Fibroblast of lung (primary cell): Measurements from ENCODE around the gene PSMA7. TPM values are rescaled to one million over a fixed set of nuclear protein-coding genes. Genes with fewer than 3 reads are reported as not detected.

Experiments
- DNase-seq, 2 donors: peaks; one replicate each; pipeline versions ENCODE4 v3.0.0 to v3.0.0-alpha.2; 2010; ENCODE audit warnings: low read depth in 2 of 2
- H2AFZ ChIP-seq: 2 replicates; pipeline ENCODE4 v1.5.1; 2012; ENCODE audit warnings: low read length, control low read depth, inconsistent platforms
- H3K27ac ChIP-seq: 2 replicates; pipeline ENCODE4 v1.5.1; 2011; ENCODE audit warnings: low read length, control low read depth; ENCODE audit not compliant: insufficient read depth
- H3K27me3 ChIP-seq: 2 replicates; pipeline ENCODE4 v1.5.1; 2011; ENCODE audit warnings: mild to moderate bottlenecking, low read length; ENCODE audit not compliant: control insufficient read depth, insufficient read depth
- H3K36me3 ChIP-seq: 2 replicates; pipeline ENCODE4 v1.5.1; 2011; ENCODE audit warnings: low read length; ENCODE audit not compliant: control insufficient read depth, insufficient read depth
- H3K4me1 ChIP-seq: 2 replicates; pipeline ENCODE4 v1.5.1; 2011; ENCODE audit warnings: low read length; ENCODE audit not compliant: control insufficient read depth, insufficient read depth; ENCODE audit errors: extremely low read depth
- H3K4me2 ChIP-seq: 2 replicates; pipeline ENCODE4 v1.5.1; 2011; ENCODE audit warnings: low read length, control low read depth; ENCODE audit not compliant: insufficient read depth; ENCODE audit errors: extremely low read depth
- H3K4me3 ChIP-seq, 4 experiments: fragments of 200-600 bp in 1 of 4; sonication (generic) in 1 of 4; replicated peaks in 1 of 4; 2 replicates each; pipeline ENCODE4 v1.5.1; 2011 to 2016; ENCODE audit warnings: low read length in 4 of 4, low read depth in 3 of 4, mild to moderate bottlenecking in 3 of 4, control low read depth in 2 of 4, inconsistent platforms in 1 of 4, mixed read lengths in 1 of 4; ENCODE audit not compliant: insufficient read depth in 1 of 4; ENCODE audit errors: control extremely low read depth in 1 of 4
- H3K79me2 ChIP-seq: 2 replicates; pipeline ENCODE4 v1.5.1; 2012; ENCODE audit warnings: mild to moderate bottlenecking, low read length, inconsistent platforms; ENCODE audit not compliant: control insufficient read depth, insufficient read depth
- H3K9ac ChIP-seq: 2 replicates; pipeline ENCODE4 v1.5.1; 2011; ENCODE audit warnings: mild to moderate bottlenecking, low read length, control low read depth; ENCODE audit not compliant: insufficient read depth
- H3K9me3 ChIP-seq: 2 replicates; pipeline ENCODE4 v1.5.1; 2012; ENCODE audit warnings: low read depth, low read length; ENCODE audit not compliant: control insufficient read depth, insufficient read depth
- H4K20me1 ChIP-seq: 2 replicates; pipeline ENCODE4 v1.5.1; 2011; ENCODE audit warnings: low read length; ENCODE audit not compliant: control insufficient read depth, insufficient read depth; ENCODE audit errors: extremely low read depth
- EZH2 ChIP-seq: IDR thresholded peaks from 2 replicates; pipeline ENCODE4 v1.5.1; 2012; ENCODE audit warnings: low read length, control low read depth, mild to moderate bottlenecking; ENCODE audit errors: missing control alignments
- polyA plus RNA-seq, 2 donors: library from polyadenylated mRNA; depleted of rRNA in 1 of 2; stranded (reverse) in 1 of 2; unstranded in 1 of 2; fragments of >200 nt; gene quantifications; 2 replicates each; pipeline ENCODE4 v1.2.1, GENCODE V29; 2011 to 2012; ENCODE audit warnings: missing spikeins in 1 of 2
- total RNA-seq: library from RNA; depleted of rRNA; stranded (reverse); fragments of >200 nt; gene quantifications from 2 replicates; pipeline ENCODE4 v1.2.1, GENCODE V29; 2014
- TF ChIP-seq, protein P1 (sequence below), 2 donors: IDR thresholded peaks in 1 of 2; conservative IDR thresholded peaks in 1 of 2; 1 replicate in 1 of 2; 2 replicates in 1 of 2; pipeline ENCODE4 v1.5.1; 2011 to 2012; ENCODE audit warnings: low read length in 2 of 2, control low read depth in 1 of 2, inconsistent platforms in 1 of 2, low read depth in 1 of 2, mild to moderate bottlenecking in 1 of 2

PSMA7 gene
- total and polyA plus RNA-seq, 2 donors (not counting 1 experiment from before 2014, with no cell fraction given): 234 to 342 TPM

DNA sequence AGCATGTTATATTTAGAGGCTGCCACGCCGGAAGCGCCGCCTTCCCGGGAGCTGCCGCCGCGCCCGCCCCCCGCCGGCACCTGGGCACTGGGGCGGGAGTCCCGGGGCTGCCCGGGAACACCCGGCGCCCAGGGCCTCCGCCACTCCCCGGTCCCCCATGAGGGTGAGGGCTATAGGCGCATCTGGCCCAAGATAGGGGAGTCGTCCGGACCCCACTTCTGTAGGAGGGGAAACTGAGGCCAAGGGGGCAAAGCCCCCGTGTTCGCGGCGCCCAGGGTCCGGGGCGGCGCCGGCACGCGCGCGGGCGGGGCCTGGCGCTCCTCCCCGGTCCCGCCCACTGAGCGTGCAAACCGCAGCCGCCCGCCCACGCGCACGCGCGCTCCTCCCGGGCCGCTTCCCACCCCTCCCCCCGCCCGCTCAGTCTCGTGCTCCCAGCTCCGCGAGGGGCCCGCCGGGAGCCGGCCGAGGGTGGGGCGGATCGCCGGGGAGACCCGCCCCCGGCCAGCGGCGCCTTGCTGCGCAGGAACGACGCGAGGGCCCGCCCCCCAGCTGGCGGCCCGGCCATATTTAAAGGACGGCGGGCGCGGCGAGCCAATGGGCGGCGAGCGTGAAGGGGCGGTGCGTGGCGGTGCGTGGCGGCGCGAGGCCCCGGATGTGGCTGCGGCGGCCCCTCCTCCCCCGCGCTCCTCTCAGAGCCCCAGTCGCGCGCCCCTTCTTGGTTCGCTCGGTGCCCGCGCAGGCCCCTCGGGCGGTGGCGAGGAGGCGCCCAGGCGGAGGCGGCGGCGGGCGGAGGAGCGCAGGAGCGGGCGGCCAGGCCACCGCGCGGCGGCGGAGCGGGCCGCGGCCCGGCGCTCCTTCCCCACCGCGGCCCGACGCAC is 21.2 kb downstream of the PSMA7 start, which contains the start of gene LSM14B:
TSS of gene LSM14B (plus strand) at position 700 of the 878 bp plus-strand sequence. CDS start 192 bp downstream, outside the sequence.
- peak; percentile 94 to 96 for DNase-seq
- Histone ChIP-seq H3K4me3 (peak within 1 kb of the TSS; percentile 63 to 80 (median 74)), H3K4me2 (peak within 1 kb of the TSS; percentile 64), H3K9ac (peak within 1 kb of the TSS; percentile 82), H4K20me1 (no peaks in the 10 kb centered on the region), H2AFZ (peak within 1 kb of the TSS; percentile 83), H3K4me1 (no peaks in the 10 kb centered on the region), H3K27ac (peak within 1 kb of the TSS; percentile 85), H3K79me2 (peaks cover 23% of the 10 kb centered on the region), H3K36me3 (peaks cover 9% of the 10 kb centered on the region), H3K9me3 (no peaks in the 10 kb centered on the region), H3K27me3 (peaks cover 16% of the 10 kb centered on the region)
- TF ChIP-seq, protein P1, sequence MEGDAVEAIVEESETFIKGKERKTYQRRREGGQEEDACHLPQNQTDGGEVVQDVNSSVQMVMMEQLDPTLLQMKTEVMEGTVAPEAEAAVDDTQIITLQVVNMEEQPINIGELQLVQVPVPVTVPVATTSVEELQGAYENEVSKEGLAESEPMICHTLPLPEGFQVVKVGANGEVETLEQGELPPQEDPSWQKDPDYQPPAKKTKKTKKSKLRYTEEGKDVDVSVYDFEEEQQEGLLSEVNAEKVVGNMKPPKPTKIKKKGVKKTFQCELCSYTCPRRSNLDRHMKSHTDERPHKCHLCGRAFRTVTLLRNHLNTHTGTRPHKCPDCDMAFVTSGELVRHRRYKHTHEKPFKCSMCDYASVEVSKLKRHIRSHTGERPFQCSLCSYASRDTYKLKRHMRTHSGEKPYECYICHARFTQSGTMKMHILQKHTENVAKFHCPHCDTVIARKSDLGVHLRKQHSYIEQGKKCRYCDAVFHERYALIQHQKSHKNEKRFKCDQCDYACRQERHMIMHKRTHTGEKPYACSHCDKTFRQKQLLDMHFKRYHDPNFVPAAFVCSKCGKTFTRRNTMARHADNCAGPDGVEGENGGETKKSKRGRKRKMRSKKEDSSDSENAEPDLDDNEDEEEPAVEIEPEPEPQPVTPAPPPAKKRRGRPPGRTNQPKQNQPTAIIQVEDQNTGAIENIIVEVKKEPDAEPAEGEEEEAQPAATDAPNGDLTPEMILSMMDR (conservative IDR thresholded peaks at IDR 0.05 in 1 of 2, IDR thresholded peaks at IDR 0.05 in 1 of 2; ENCODE audit: low read depth in 1 of 2, low read length in 2 of 2): no peak
- no peak for TF ChIP-seq EZH2

DNA sequence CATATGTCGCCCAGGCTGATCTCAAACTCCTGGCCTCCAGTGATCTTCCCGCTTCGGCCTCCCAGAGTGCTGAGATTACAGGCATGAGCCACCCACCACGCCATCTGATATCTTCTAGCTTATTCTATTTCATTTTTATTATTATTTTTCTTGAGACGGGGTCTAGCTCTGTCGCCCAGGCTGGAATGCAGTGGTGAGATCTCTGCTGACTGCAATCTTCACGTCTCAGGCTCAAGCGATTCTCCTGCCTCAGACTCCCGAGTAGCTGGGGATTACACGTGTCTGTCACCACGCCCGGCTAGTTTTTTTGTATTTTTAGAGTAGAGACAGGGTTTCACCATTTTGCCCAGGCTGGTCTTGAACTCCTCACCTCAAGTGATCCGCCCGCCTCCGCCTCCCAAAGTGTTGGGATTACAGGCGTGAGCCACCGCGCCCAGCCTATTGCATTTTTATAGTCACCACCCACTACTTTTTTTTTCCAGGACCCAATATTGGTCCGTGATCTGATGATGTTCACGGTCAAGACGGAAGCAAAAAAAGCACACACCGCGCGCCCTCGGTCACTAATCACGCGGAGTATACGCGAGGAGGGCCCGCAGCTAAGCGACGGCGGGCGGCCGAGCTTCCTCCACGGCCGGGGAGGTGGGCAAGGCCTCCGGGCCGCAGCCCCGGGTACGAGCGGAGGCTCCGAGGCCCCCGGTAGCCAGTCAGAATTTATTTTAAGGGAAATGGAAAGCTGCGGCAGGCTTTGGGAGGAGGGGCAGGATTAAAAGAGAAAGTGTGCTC is 22.0 kb downstream of the PSMA7 start:
- Histone ChIP-seq H3K9me3 (no peaks in the 10 kb centered on the region), H3K79me2 (peaks cover 23% of the 10 kb centered on the region), H2AFZ (peak overlapping the region; percentile 78), H4K20me1 (no peaks in the 10 kb centered on the region), H3K27ac (peak overlapping the region; percentile 85), H3K4me3 (peak overlapping the region; percentile 61 to 80 (median 68)), H3K27me3 (peaks cover 19% of the 10 kb centered on the region), H3K36me3 (peaks cover 8% of the 10 kb centered on the region), H3K4me2 (peak overlapping the region; percentile 70), H3K4me1 (no peaks in the 10 kb centered on the region), H3K9ac (peak overlapping the region; percentile 82)
- TF ChIP-seq, protein P1 (conservative IDR thresholded peaks at IDR 0.05 in 1 of 2, IDR thresholded peaks at IDR 0.05 in 1 of 2; ENCODE audit: low read depth in 1 of 2, low read length in 2 of 2): no peak
- no peak for TF ChIP-seq EZH2
- DNase-seq: peak in 1 of 2 donors; percentile 74

DNA sequence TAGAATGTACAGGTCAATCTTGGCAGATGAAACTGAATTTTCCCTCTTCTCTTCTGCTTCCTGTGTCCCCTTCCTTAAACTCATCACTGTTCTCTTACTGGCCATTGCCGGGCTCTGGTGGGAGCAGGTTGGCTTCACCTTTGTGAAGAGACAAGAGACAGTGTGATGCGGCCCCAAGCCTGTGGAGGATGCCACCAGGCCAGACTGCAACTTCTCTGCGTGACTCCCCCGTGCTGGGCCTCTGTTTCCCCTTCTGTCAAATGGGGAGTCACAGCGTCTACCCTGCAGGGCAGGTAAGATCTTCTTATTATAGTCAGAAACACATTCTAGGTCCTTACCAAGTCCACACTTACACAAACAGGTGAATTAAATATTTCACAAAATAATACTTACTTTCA is 22.8 kb downstream of the PSMA7 start:
- no peaks in the 10 kb centered on the region for H3K4me1 ChIP-seq
- H3K9ac ChIP-seq: no peak overlapping the region
- no peaks in the 10 kb centered on the region for H4K20me1 ChIP-seq
- no peak overlapping the region for H3K27ac ChIP-seq
- peaks cover 23% of the 10 kb centered on the region for H3K79me2 ChIP-seq
- DNase-seq: no peak
- TF ChIP-seq, protein P1 (conservative IDR thresholded peaks at IDR 0.05 in 1 of 2, IDR thresholded peaks at IDR 0.05 in 1 of 2; ENCODE audit: low read depth in 1 of 2, low read length in 2 of 2): no peak
- H3K9me3 ChIP-seq: no peaks in the 10 kb centered on the region
- no peak overlapping the region for H2AFZ ChIP-seq
- H3K4me2 ChIP-seq: no peak overlapping the region
- H3K36me3 ChIP-seq: peaks cover 6% of the 10 kb centered on the region
- peaks cover 19% of the 10 kb centered on the region for H3K27me3 ChIP-seq
- H3K4me3 ChIP-seq: no peak overlapping the region
